ENCODE measurements around the gene YDJC. TPM values are rescaled to one million over a fixed set of nuclear protein-coding genes. Genes with fewer than 3 reads are reported as not detected.

YDJC gene
- total and polyA plus RNA-seq, 2 of the 13 experiments (the other 11 are each of a cell fraction or from before 2014, with no cell fraction given), result 15.3 to 32.0 TPM

GRCh38 chr22:21672107-21672629 lies 42.3 kb upstream of the YDJC start (continued):
- TF ChIP-seq THAP11 (CRISPR knock-in tag; IDR thresholded peaks at IDR 0.05) (no peak), NCOA1 (CRISPR knock-in tag; IDR thresholded peaks at IDR 0.05) (no peak), ZNF598 (CRISPR knock-in tag; IDR thresholded peaks at IDR 0.05; ENCODE audit: borderline replicate concordance) (no peak), SYNCRIP (IDR thresholded peaks at IDR 0.05; ENCODE audit: insufficient read depth, low read depth, low read length) (no peak), RAD21 (CRISPR knock-in tag; IDR thresholded peaks at IDR 0.05) (no peak)

- CTCF ChIA-PET (ENCODE audit: low intra/inter-chr PET ratio, low total read pairs), result no interaction called here
- 96% methylated on average over 9 of the region's 9 CpGs for WGBS (ENCODE audit: low lambda C conversion rate)
These were observed 39.2 kb upstream of the YDJC start for GRCh38 chr22:21669026-21669425.

More at GRCh38 chr22:21669026-21669425, 39.2 kb upstream of the YDJC start:
- no peak overlapping the region for H3K27ac ChIP-seq (ENCODE audit: extremely low read length, insufficient read depth, low read length)
- H3K36me3 ChIP-seq (replicated peaks in 1 of 2; ENCODE audit: control insufficient read depth in 1 of 2, insufficient read depth in 2 of 2, low read length in 2 of 2), result peaks cover 17 to 42% of the 10 kb centered on the region in 2 experiments
- H3K4me3 ChIP-seq (replicated peaks in 1 of 3; ENCODE audit: insufficient read depth in 1 of 3, low read depth in 2 of 3, low read length in 3 of 3), result no peak overlapping the region
- H3K27me3 ChIP-seq (ENCODE audit: control insufficient read depth in 1 of 2, insufficient read depth in 2 of 2, low read length in 2 of 2), result no peaks in the 10 kb centered on the region
- no peak overlapping the region for H3K9ac ChIP-seq (ENCODE audit: insufficient read depth, low read depth, low read length)
- no TSS peak for BruUV-seq (replicated peaks)
- ATAC-seq (no peak), FAIRE-seq (no peak), DNase-seq (ENCODE audit: low spot score) (no peak)
- in situ Hi-C loops (cut with HindIII; ENCODE audit: extremely low pct_ligation_motif_present, low pct_unique_long_range_greater_than_20kb) (loop anchor here (10.0 kb wide), 1 partner anchor 46 kb away; no protein-coding TSS in a partner anchor), intact Hi-C loops (cut with micrococcal nuclease; ENCODE audit: unreplicated experiment) (no loop called here)
- no peak for TF ChIP-seq ARID3A (IDR thresholded peaks at IDR 0.05; ENCODE audit: low read depth, low read length)
- TF ChIP-seq DNMT1 (CRISPR knock-in tag; IDR thresholded peaks at IDR 0.05), result no peak
- no peak for TF ChIP-seq IKZF5 (CRISPR knock-in tag; IDR thresholded peaks at IDR 0.05)
- no peak for TF ChIP-seq PCBP1 (IDR thresholded peaks at IDR 0.05; ENCODE audit: borderline replicate concordance, low read depth, low read length)
- no peak for TF ChIP-seq HDAC1 (CRISPR knock-in tag; IDR thresholded peaks at IDR 0.05)
- no peak for TF ChIP-seq ZFAT (CRISPR knock-in tag; conservative IDR thresholded peaks at IDR 0.05)
- no peak for TF ChIP-seq CERS6 (CRISPR knock-in tag; IDR thresholded peaks at IDR 0.05)
- TF ChIP-seq ZBTB7B (CRISPR knock-in tag; IDR thresholded peaks at IDR 0.05), result no peak
- POLR2A ChIA-PET, result interaction anchor here (4.1 kb wide), 1 partner anchor 9 kb away, joined by 27 read pairs; no protein-coding TSS in a partner anchor
- no peak overlapping the region for H3K4me2 ChIP-seq (ENCODE audit: low read depth, low read length)
- no peaks in the 10 kb centered on the region for H3K9me3 ChIP-seq (ENCODE audit: low read length)
- H3K4me1 ChIP-seq (ENCODE audit: insufficient read depth, low read length), result peaks cover 20% of the 10 kb centered on the region
- no peak overlapping the region for H2AFZ ChIP-seq (ENCODE audit: low read length)
- no peaks in the 10 kb centered on the region; the same call in 1 of the 2 replicates for H4K20me1 ChIP-seq (ENCODE audit: insufficient read depth, low read length)
- peaks cover 12% of the 10 kb centered on the region for H3K79me2 ChIP-seq (ENCODE audit: insufficient read depth, low read length)
